NCI-H1092 treated with DMSO at 0.1 percent for 48 hours (cell line): ENCODE measurements around the gene EMC10.
"Not testable (repeated sequence)": the region's sequence is repeated elsewhere in the genome, so short reads cannot be mapped to it uniquely, and the experiment has no call there.

Source experiments
- DNase-seq: peaks from one replicate; lab custom pipeline; 2025; lab: John Stamatoyannopoulos, UW

The EMC10 gene

DNA sequence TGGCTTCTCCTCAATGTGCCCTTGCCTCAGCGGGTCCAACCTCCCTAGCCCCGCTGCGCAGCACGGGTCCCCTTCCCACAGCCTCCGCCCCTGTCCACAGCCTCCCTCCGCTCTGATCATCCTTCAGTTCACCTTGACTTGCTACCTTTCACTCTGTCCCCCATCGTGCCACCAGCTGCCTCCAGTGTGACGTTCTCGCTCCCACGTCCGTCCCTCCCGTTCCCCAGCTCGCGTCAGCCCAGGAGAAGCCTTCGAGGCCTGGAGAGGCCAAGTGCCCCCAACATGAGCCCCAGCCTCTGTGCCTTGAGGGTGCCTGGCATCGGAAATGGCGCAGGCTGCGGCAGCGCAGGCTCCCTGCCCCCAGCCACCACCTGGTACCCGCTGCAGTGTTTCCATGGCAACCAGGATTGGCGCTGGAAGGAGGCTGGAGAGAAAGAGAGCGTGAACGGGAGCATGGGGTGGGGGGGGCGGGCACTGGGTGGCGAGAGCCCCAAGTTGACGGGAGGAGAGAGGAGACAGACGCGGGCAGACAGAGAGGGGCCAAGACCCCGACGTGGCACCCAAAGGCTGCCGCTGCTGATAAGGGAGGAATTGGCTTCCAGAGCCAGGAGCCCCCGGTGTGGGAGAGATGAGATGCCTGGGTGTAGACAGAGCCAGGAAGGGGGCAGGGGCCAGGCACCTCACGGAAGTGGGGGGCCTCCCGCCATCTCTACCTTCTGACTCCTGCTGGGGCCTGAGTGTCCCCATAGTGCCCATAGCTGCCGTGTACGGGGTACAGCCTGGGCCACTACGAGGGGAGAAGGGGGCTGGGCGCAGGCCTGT lies 38.2 kb downstream of the EMC10 start:
- DNase-seq = peak; percentile 72

DNA sequence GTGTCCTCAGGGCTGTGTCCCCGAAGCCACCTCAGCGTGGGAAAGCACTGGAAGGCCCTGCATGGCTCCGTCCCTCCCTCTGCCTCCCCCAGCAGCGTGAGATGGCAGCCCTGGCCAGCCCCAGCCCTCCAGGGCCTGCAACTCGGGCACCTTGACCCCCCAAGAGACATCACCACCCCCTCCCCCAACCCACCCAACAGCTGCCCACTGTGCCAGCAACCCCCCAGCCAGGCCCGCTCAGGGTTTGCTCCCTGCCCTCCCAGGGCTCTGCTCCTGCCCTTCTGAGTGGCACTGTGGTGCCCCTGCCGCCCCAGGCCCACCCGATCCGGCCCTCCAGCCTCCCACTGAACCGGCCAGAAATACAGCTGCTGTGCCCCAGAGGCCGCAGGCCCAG lies 38.9 kb downstream of the EMC10 start:
- DNase-seq = no peak

DNA sequence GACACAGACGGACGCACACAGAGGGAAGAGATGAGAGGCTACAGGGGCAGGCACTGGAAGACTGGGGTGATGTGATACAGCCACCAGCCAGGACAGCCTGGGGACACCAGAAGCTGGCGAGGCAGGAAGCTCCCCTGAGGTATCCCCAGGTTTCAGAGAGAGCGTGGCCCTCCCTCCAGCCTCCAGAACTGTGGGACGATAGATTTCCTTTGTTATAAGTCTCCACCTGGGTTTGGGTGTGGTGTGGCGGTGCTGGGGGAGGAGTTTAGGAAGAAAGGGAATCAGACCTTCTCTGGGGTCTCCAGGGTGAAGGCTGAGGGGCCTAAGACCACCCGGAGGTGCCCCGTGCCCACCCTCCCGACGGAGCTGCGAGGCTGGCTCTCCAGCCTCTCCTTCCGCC lies 40.1 kb downstream of the EMC10 start:
- no peak for DNase-seq

DNA sequence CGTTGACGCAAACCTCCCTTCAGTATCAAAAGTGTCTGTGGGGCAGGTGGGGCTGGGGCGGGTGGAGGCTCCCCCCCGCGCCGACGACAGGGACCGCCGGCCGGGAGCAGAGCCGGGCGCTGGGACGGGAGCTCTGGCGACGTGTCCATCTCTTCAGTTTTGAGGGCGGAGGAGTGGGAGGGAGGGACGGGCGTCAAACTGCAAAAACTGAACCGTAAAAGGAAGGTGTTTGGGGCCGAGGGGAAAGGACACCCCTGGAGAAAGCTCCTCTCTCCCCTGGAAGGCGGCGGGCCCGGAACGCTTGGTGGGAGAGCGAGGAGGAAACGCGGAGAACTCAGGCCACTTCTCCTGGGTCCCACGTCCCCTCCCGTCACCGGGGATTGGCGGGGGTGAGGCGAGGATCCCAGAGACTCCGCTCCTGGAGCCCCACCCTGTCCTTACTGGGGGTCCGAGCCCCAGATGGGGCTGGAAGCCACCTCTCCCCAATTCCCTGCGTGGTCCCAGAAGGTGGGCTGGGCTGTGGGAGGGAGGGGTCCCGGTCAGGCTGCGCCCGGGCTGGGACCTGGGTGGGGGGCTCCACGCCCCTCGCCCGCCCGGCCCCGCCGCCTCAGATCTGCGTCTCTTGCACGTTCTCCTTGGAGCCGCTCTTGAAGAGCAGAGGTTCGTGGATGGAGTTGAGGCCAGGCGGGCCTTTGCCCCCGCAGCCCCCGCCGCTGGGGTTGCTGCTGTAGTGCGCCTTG lies 40.8 kb downstream of the EMC10 start:
- DNase-seq = no peak

DNA sequence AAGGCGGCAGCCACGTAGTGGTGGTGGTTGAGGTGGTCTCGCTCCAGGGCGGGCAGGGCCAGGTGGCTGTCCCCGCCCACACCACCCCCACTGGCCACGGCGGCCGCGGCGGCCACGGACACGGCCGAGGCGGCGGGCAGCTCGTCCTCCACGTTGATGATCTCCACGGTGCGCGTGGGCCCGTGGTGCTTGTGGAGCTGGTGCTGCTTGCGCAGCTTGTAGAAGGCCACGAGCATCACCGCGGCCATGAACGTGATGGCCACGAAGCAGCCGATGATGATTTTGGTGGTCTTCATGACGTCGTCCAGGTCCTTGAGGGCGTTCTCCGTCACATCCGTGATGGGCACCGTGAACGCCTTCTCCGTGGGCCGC lies 41.4 kb downstream of the EMC10 start:
- no peak for DNase-seq

DNA sequence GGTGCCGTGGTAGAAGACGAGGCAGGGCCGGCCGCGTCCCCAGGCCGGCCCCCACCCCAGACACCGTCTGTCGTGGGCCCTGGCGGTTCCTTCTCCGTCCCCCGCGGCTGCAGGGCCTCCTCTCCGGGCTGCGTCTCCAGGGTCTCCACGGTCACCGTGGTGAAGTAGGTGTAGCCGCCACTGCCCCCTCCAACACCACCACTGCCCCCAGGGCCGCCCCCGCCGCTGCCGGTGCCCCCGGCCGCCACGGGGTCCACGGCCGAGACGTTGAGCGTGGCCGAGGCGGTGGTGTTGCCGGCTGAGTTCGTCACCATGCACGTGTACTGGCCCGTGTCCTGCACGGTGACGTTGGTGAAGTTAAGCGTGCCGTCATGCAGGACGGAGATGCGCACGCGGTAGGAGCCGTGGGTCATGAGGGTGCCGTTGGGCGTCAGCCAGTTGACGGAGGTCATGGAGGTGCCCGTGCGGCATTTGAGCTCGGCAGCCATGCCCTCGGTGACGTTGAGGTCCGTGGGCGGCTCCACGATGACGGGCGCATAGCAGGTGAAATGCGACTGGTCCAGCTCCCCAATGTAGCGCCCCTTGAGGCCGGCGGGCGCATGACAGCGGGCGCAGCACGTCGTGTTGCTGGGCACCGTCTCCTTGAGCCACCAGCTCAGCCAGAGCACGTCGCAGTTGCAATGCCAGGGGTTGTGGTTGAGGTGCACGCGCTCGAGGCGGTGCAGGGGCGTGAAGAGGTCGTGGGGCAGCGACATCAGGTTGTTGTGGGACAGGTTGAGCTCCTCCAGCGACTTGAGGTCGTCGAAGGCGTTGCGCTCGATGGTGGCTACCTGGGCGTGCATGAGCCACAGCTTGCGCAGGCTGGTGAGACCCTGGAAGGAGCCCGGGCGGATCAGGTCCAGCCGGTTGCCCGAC lies 42.0 kb downstream of the EMC10 start:
- no peak for DNase-seq

DNA sequence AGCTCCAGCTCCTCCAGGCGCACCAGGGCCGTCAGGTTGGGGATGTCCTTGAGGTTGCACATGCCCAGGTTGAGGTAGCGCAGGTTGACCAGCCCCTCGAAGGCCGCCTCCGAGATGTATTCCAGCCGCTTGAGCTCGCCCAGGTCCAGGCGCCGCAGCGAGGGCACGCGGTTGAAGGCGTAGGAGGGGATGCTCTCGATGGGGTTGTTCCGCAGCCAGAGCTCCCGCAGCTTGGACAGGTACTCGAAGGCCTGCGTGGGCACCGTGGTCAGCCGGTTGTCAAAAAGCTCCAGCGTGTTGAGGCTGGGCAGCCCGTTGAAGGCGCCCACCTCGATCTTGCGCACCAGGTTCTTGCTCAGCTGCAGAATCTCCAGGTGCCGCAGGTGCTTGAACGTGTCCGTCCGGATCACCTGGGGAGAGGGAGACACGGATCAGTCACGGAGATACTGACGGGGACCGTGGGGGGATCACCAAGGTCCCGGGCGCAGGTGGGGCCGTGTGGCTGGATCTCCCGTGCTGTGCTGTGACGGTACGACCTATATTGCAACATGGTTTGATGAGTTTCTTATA lies 42.8 kb downstream of the EMC10 start:
- DNase-seq = no peak

DNA sequence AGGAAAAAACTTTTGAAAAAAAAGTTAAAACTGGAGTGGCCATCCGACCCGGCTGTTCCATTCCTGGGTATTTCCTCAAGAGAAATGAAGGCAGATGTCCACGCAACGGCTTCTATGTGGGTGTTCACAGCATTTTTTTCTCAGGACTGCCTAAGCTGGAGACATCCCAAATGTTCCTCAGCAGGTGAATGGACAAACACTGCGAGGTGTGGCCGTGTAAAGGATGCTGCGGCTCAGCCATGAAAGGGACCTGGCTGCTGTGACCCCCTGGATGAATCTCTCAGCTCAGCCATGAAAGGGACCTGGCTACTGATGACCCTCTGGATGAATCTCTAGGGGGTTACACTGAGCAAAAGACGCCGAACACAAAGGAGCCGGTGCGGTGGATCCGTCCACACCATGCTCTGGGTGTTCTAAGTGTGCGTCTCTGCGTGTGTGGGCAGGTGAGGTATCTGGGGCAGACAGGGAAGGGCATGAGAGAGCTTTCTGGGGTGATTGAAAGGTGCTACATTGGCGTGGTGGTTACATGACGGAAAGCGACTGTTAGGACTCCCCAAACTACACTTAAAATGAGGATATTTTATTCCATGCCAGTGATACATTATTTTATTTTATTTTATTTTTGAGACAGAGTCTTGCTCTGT lies 44.6 kb downstream of the EMC10 start:
- no peak for DNase-seq

DNA sequence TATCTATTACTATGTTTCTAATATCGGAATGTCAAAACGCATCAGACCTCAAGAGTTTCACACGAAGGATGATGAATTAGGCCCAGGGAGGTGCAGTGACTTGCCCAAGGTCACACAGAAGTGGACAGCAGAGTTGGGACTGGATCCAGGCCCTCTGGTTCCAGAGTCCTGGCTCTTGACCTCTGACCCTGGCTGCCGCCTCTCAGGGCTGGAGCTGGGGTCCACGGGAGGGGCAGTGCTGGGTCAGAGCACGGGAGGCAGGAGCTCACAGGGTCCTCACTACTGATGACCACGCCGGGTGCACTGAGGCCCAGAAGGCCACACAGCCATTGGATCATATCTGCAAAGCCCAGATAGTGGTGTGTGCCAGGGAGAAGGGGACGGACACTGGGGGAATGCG lies 46.6 kb downstream of the EMC10 start:
- no peak for DNase-seq

DNA sequence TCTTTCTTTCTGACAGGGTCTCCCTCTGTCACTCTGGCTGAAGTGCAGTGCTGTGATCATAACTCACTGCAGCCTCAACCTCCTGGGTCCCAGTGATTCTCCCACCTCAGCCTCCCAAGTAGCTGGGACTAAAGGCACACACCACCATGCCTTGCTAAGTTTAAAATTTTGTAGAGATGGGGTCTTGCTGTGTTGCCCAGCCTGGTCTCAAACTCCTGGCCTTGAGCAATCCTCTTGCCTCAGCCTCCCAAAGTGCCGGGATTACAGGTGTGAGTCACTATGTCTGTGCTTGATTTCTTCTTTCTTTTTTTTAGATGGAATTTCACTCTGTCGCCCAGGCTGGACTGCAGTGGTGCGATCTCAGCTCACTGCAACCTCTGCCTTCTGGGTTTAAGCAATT lies 51.7 kb downstream of the EMC10 start:
- not testable (repeated sequence) for DNase-seq

DNA sequence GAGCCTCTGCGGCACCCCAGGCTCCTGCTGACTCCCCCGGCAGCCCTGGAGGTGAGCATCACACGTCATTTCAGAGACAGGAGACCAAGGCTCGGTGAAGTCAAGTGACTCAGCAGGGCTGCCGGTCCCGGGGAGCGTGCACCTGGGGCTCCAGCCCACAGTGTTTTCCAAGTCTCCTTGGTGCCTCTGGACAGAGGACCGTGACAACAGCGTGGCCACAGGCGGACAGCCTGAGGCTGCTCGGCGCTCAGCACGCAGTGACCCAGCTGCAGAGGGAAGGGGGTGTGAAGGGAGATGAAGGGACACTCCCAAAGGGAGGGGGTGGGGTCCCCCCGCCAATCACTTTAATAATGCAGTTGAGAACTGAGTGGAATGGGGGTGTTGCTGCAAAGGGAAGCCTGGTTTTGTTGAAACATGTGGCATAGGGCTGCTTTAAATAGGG lies 54.9 kb downstream of the EMC10 start:
- DNase-seq = no peak

DNA sequence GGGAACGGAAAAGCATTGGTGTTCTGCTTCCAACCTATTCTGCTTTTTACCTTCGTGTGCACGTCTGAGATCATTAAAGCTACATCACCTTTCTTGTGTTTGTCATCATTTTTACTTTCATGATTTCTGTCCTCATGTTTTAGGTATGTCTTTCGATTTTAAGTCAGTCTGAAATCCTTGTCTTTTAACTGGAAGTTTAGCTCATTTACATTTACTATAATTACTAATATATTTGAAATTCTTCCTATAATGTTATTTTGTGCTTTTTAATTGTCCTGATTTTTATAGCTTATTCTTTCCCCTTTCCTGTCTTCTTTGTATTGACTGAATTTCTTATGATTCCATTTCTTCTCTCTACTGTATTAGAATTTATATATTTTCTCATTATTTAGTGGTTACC lies 56.6 kb downstream of the EMC10 start:
- no peak for DNase-seq

DNA sequence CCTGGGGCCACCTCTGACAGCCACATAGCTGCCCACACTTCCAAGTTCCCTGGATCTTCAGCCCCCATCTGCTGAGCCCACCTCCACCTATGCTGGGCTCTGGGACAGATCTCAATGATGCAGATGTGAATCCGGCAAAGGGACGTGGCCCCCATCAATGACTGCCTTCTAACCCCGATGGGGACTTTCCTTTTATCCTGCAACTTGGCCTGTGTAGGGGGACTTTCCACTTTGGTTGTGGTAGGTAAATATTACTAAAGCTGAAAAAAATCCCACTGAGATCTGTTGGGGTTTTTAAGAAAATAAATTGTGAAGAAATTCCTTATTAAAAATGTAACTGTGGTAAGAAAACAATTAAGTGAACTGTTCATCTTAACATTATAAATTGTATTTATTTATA lies 58.2 kb downstream of the EMC10 start:
- DNase-seq = no peak

DNA sequence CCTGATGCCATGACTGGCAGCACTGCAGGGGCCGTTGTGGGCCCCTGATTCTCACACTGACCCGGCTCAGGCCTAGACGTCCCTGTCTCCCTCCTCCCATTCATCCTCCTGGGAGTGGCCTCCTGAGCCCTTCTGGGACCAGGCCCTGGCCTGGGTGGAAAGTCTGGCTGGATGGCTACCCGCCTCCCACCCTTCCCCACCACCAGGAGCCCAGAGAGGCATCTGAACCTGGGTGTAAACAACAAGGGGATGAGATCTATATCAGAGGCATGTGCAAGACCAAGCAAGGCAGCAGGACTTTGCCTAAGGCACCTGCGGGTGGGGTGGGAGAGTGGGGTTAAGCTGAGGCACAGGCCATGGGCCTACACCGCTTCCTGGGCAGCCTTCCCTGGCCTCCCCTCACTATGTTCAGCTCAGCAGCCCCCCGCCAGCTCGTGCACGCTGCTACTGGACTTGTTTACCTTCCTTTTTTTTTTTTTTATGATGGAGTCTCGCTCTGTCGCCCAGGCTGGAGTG lies 59.4 kb downstream of the EMC10 start:
- no peak for DNase-seq

DNA sequence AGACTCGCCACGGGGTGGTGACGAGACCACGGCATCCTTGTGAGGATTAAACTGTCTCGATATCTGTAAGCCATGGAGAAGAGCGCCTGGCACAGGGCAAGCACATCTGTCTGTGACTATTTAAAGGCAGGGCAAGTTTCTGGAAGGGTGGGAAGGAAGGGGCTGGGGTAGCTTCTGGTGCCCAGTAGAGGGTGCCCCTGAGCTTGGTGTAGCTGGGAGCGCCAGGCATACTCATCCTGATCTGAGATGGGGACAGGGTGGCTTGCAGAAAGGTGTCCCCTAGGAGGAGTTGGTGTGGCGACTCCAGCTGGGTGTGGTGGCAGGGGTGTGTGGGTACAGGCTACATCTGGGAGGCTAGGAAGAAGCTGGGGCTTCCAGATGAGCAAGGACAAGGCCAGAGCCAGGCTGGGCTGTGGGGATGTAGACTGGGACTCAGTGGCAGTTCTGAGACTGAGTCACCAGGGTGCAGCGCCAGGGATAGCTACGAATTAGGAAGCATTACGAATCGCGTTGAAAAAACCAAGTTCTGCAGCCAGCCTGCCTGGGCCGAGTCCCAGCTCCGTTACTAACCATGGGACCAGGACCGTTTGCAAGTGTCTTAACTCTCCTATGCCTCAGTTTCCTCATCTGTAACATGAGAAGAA lies 60.5 kb downstream of the EMC10 start:
- DNase-seq = no peak

DNA sequence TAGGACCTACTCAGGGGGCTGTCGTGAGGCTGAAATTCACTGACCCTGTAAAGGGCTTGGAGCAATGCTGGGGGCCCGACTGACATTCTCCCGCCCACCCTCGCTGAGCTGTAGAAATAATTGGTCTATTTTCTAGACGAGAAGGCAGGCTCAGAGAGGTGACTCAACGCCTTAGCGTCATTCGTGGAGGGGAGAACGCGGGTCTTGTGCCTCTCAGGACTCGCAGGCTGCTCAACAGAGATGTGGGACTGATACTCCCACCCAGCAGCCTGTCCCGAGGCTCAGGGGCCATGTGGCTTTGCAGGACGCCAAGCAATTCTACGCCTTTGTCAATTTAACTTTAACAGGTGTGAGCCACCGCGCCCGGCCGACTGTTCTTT lies 61.0 kb downstream of the EMC10 start:
- DNase-seq = no peak

DNA sequence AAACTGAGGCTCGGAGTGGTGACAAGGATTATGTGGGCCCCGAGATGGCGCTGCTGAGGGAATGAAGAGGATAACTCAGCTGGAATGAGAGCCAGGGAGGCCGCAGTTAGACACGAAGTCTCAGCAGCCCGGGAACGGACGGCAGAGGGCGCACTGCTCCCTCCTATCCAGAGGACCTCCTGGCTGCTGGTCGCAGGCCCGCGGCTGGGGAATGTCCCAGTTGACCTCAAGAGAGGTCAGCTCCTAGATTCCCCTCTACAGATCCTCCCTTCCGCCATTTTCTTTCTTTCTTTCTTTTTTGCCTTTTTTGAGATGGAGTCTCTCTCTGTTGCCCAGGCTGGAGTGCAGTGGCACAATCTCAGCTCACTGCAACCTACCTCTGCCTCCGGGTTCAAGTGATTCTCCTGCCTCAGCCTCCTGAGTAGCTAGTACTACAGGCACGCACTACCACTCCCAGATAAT lies 61.5 kb downstream of the EMC10 start:
- peak; percentile 37 for DNase-seq
